K562 (cell line): ENCODE measurements around the gene OBSCN. TPM values are rescaled to one million over a fixed set of nuclear protein-coding genes. Genes with fewer than 3 reads are reported as not detected.

Experiments
- ATAC-seq: fragments of 200-7000 bp; cut with Tn5 transposase; 3 replicates; pipeline ENCODE4 v1.9.1; 2020; ENCODE audit warnings: moderate library complexity
- BruUV-seq: library from RNA; stranded (reverse); fragments of 400-500 nt; replicated peaks from 2 replicates; lab custom pipeline; 2021; lab: Mats Ljungman, UMichigan
- CTCF ChIA-PET: fragments of 300-600 bp; formaldehyde crosslinking; extraction: SDS; loops from one replicate; lab custom pipeline; 2021; ENCODE audit warnings: low intra/inter-chr PET ratio; lab: Yijun Ruan, JAX
- POLR2A ChIA-PET: fragments of 300-600, 350-650 bp; sonication (Branson Sonifier 250); formaldehyde crosslinking; extraction: SDS; loops from one replicate; lab custom pipeline; 2021; ENCODE audit warnings: antibody characterized with exemption, inconsistent platforms; lab: Yijun Ruan, JAX
- DNase-seq, 4 experiments: peaks; one replicate each; pipeline versions ENCODE4 v3.0.0 to v3.0.0-alpha.2; 2011 to 2018; ENCODE audit warnings: low spot score in 3 of 4, mixed read lengths in 3 of 4; ENCODE audit errors: extremely low read depth in 1 of 4
- FAIRE-seq: peaks from 2 replicates; lab custom pipeline; 2011; peaks lifted over from hg19 to GRCh38; lab: Jason Lieb, UNC
- H2AFZ ChIP-seq: 2 replicates; pipeline ENCODE4 v1.6.0; 2011; ENCODE audit warnings: low read depth, low read length, control low read depth, inconsistent platforms
- H3K27ac ChIP-seq: fragments of 200-600 bp; 3 replicates; pipeline ENCODE4 v1.8.0; 2011; ENCODE audit warnings: low read depth, mild to moderate bottlenecking, control low read depth, inconsistent platforms, low read length, moderate library complexity, mixed read lengths; ENCODE audit errors: extremely low read depth
- H3K27me3 ChIP-seq, 2 experiments: fragments of 300-600 bp in 1 of 2; 2 replicates in 1 of 2; 3 replicates in 1 of 2; pipeline versions ENCODE4 v1.6.0 to v1.8.0; 2011; ENCODE audit warnings: inconsistent platforms in 2 of 2, low read length in 2 of 2, mild to moderate bottlenecking in 1 of 2, mixed read lengths in 1 of 2, moderate library complexity in 1 of 2; ENCODE audit not compliant: control insufficient read depth in 2 of 2, insufficient read depth in 2 of 2
- H3K36me3 ChIP-seq: fragments of 300-600 bp; 3 replicates; pipeline ENCODE4 v1.8.0; 2011; ENCODE audit warnings: mild to moderate bottlenecking, low read length, inconsistent platforms; ENCODE audit not compliant: control insufficient read depth, insufficient read depth
- H3K4me1 ChIP-seq, 2 experiments: fragments of 200-600 bp in 1 of 2; replicated peaks in 1 of 2; 2 replicates in 1 of 2; 3 replicates in 1 of 2; pipeline versions ENCODE4 v1.5.1 to v1.8.0; 2011; ENCODE audit warnings: inconsistent platforms in 2 of 2, low read length in 2 of 2, mild to moderate bottlenecking in 1 of 2, mixed read lengths in 1 of 2, moderate library complexity in 1 of 2; ENCODE audit not compliant: control insufficient read depth in 2 of 2, insufficient read depth in 2 of 2
- H3K4me2 ChIP-seq: 2 replicates; pipeline ENCODE4 v1.6.1; 2011; ENCODE audit warnings: low read length, control low read depth, inconsistent platforms, mixed read lengths; ENCODE audit not compliant: insufficient read depth
- H3K4me3 ChIP-seq: fragments of 200-600 bp; sonication (generic), shearing (Covaris generic); 2 replicates; pipeline ENCODE4 v1.5.1; 2016; ENCODE audit warnings: control low read depth, inconsistent platforms
- H3K79me2 ChIP-seq: fragments of 200-600 bp; 3 replicates; pipeline ENCODE4 v1.8.0; 2011; ENCODE audit warnings: low read length, inconsistent platforms; ENCODE audit not compliant: control insufficient read depth, insufficient read depth
- H3K9ac ChIP-seq, 2 experiments: 2 replicates each; pipeline versions ENCODE4 v1.6.0 to v1.6.1; 2011; ENCODE audit warnings: low read depth in 2 of 2, low read length in 2 of 2, control low read depth in 1 of 2, inconsistent platforms in 1 of 2, mild to moderate bottlenecking in 1 of 2, mixed read lengths in 1 of 2; ENCODE audit not compliant: insufficient read depth in 1 of 2
- H3K9me1 ChIP-seq: one replicate; pipeline ENCODE4 v1.6.0; 2011; ENCODE audit warnings: inconsistent platforms, mild to moderate bottlenecking, low read length, moderate library complexity; ENCODE audit not compliant: control insufficient read depth, insufficient read depth
- H3K9me3 ChIP-seq: replicated peaks from 2 replicates; pipeline ENCODE4 v1.5.1; 2011; ENCODE audit warnings: low read depth, low read length, inconsistent platforms; ENCODE audit not compliant: control insufficient read depth, insufficient read depth
- H4K20me1 ChIP-seq: replicated peaks from 2 replicates; pipeline ENCODE4 v1.6.1; 2011; ENCODE audit warnings: low read length, inconsistent platforms, mixed read lengths; ENCODE audit not compliant: control insufficient read depth, insufficient read depth
- BRF1 ChIP-seq: IDR thresholded peaks from 3 replicates; pipeline ENCODE4 v1.6.1; 2011; ENCODE audit warnings: borderline replicate concordance, mild to moderate bottlenecking; ENCODE audit not compliant: insufficient read length; ENCODE audit errors: extremely low read depth
- GTF2E2 ChIP-seq: fragments of 200-800 bp; sonication (Bioruptor generic); IDR thresholded peaks from 2 replicates; pipeline ENCODE4 v1.6.1; 2016; ENCODE audit warnings: missing genetic modification characterization, missing compliant biosample characterization
- LEF1 ChIP-seq: fragments of 450-650 bp; IDR thresholded peaks from 2 replicates; pipeline ENCODE4 v1.6.1; 2016; ENCODE audit warnings: mild to moderate bottlenecking
- SOX6 ChIP-seq: fragments of 450-650 bp; IDR thresholded peaks from 2 replicates; pipeline ENCODE4 v1.6.1; 2014; ENCODE audit warnings: mild to moderate bottlenecking
- ZNF384 ChIP-seq: IDR thresholded peaks from 2 replicates; pipeline ENCODE4 v1.6.1; 2012; ENCODE audit warnings: low read depth, low read length, improper control_type of control experiment
- ZNF764 ChIP-seq: fragments of 250-450 bp; sonication (Bioruptor Pico); IDR thresholded peaks from 2 replicates; pipeline ENCODE4 v1.4.0; 2020; ENCODE audit warnings: low read depth, mild to moderate bottlenecking, moderate library complexity
- WGBS: fragments of 100-300 bp; shearing (Covaris generic); methylation state at CpG from one replicate; pipeline ENCODE4 v1.1.6; 2016; ENCODE audit warnings: low coverage, mixed read lengths; ENCODE audit not compliant: insufficient coverage; ENCODE audit errors: missing lambda C conversion rate; 5-methylcytosine and 5-hydroxymethylcytosine counted together
- in situ Hi-C: fragments of 300-500 bp; cut with MboI; formaldehyde crosslinking; loops from 4 replicates; pipeline ENCODE4 v1.15.0; 2018; ENCODE audit warnings: inconsistent platforms, mixed read lengths
- intact Hi-C: fragments of 100-400 bp; cut with micrococcal nuclease; formaldehyde crosslinking; loops from 2 replicates; pipeline ENCODE4 v1.14.2; 2022
- polyA plus RNA-seq, 8 experiments: library from polyadenylated mRNA; depleted of rRNA in 4 of 8; stranded (reverse) in 5 of 8; unstranded in 3 of 8; fragments of >200 nt; fragmentation: Nextera tagmentation in 2 of 8; fragmentation: Illumina TruSeq in 1 of 8; extraction: Ambion mirVana in 2 of 8; extraction: Trizol in 1 of 8; gene quantifications; 2 replicates each; pipeline versions ENCODE4 v1.2.1 to v1.2.3, GENCODE V29; 2011 to 2014; ENCODE audit warnings: inconsistent platforms in 1 of 8, missing spikeins in 1 of 8
- total RNA-seq, 7 experiments: library from RNA; depleted of rRNA in 6 of 7; stranded (reverse); fragments of >200 nt in 6 of 7; fragmentation: Illumina TruSeq in 2 of 7; extraction: Trizol in 2 of 7; gene quantifications; 2 replicates each; pipeline versions ENCODE4 v1.2.1 to v1.2.3, GENCODE V29; 2011 to 2021; ENCODE audit warnings: low replicate concordance in 1 of 7

OBSCN gene
- total and polyA plus RNA-seq, 9 of the 15 experiments (the other 6 are each of a cell fraction or from before 2014, with no cell fraction given), result 0.18 to 19.7 (median 3.6) TPM

- TF ChIP-seq GTF2E2, result no peak
- no peak for TF ChIP-seq BRF1
- TF ChIP-seq LEF1, result no peak
- TF ChIP-seq SOX6, result no peak
- no peak for TF ChIP-seq ZNF764 (CRISPR knock-in tag)
- no peak for TF ChIP-seq ZNF384
- no peak overlapping the region for H3K27ac ChIP-seq
- no peak overlapping the region for H3K4me3 ChIP-seq
- in situ Hi-C loops (no loop called here), intact Hi-C loops (no loop called here)
- no peak for DNase-seq
- peaks cover 4 to 50% of the 10 kb centered on the region in 2 experiments; a peak in 4 of 5 replicates for H3K4me1 ChIP-seq
- ATAC-seq, result no peak
- H2AFZ ChIP-seq, result no peak overlapping the region
- H4K20me1 ChIP-seq, result peaks cover 12% of the 10 kb centered on the region; the same call in 1 of the 2 replicates
- H3K27me3 ChIP-seq, result no peaks in the 10 kb centered on the region
- H3K36me3 ChIP-seq, result peaks cover 98% of the 10 kb centered on the region
- FAIRE-seq, result no peak
- no peak overlapping the region for H3K9ac ChIP-seq
- peaks cover 32% of the 10 kb centered on the region for H3K79me2 ChIP-seq
- BruUV-seq, result no TSS peak
- H3K9me3 ChIP-seq, result no peaks in the 10 kb centered on the region
- H3K9me1 ChIP-seq, result peaks cover 12% of the 10 kb centered on the region
- ChIA-PET POLR2A (interaction anchor here (0.6 to 9.0 kb wide), 6 partner anchors 7 to 113 kb away, joined by 3 to 78 read pairs (median 4); partner anchors contain the start of gene TRIM11), CTCF (no interaction called here)
- 94% methylated on average over 6 of the region's 6 CpGs for WGBS
- no peak overlapping the region for H3K4me2 ChIP-seq
Observed at GRCh38 chr1:228397966-228398365, 190.1 kb downstream of the OBSCN start.
